ENCODE results near the gene CERS6.

GRCh38 chr2:168726375-168726774 lies 270.3 kb downstream of the CERS6 start:
- TF ChIP-seq CTCF (conservative IDR thresholded peaks at IDR 0.05 in 1 of 2, IDR thresholded peaks at IDR 0.05 in 1 of 2; ENCODE audit: extremely low read depth in 1 of 2, insufficient read depth in 1 of 2, low read depth in 1 of 2, low read length in 2 of 2) (no peak), EZH2 (IDR thresholded peaks at IDR 0.05; ENCODE audit: borderline replicate concordance, low read length) (no peak)

All from mammary epithelial cell (primary cell).